Adrenal gland (tissue), 12 donors: ENCODE data around the gene FAM131A. TPM values are rescaled to one million over a fixed set of nuclear protein-coding genes. Genes with fewer than 3 reads are reported as not detected.

Source experiments
- DNase-seq, 7 donors: peaks; one replicate each; pipeline ENCODE4 v3.0.0-alpha.2; 2019 to 2020
- H3K27ac ChIP-seq, 5 donors: fragments of 200-600 bp; sonication (generic) in 4 of 5; 1 replicate in 3 of 5; 2 replicates in 2 of 5; pipeline versions ENCODE4 v1.5.1 to v1.8.0; 2016 to 2020; ENCODE audit warnings: mild to moderate bottlenecking in 1 of 5
- H3K27me3 ChIP-seq: fragments of 200-600 bp; 2 replicates; pipeline ENCODE4 v1.8.0; 2021
- H3K36me3 ChIP-seq, 2 donors: fragments of 200-600 bp; replicated peaks in 1 of 2; 1 replicate in 1 of 2; 2 replicates in 1 of 2; pipeline versions ENCODE4 v1.5.1 to v1.8.0; 2018 to 2022
- H3K4me1 ChIP-seq, 2 donors: fragments of 200-600 bp; replicated peaks in 1 of 2; 1 replicate in 1 of 2; 2 replicates in 1 of 2; pipeline versions ENCODE4 v1.5.1 to v1.8.0; 2018 to 2021
- H3K4me3 ChIP-seq, 4 donors: fragments of 200-600 bp; sonication (generic) in 3 of 4; one replicate each; pipeline ENCODE4 v1.5.1; 2016 to 2018
- H3K9me3 ChIP-seq, 3 donors: fragments of 200-600 bp; sonication (generic) in 1 of 3; replicated peaks in 1 of 3; 1 replicate in 2 of 3; 2 replicates in 1 of 3; pipeline versions ENCODE4 v1.5.1 to v1.8.0; 2016 to 2021
- POLR2A ChIP-seq, 2 donors: fragments of 450-650 bp; IDR thresholded peaks; one replicate each; pipeline ENCODE4 v1.6.1; 2017; ENCODE audit warnings: antibody characterized with exemption in 2 of 2, mild to moderate bottlenecking in 2 of 2, moderate library complexity in 1 of 2
- WGBS, 4 donors: extraction: QIAGEN DNeasy Blood & Tissue Kit in 2 of 4; methylation state at CpG; one replicate each; pipeline versions ENCODE4 v1.1.5 to v1.1.7; 2013 to 2017; 5-methylcytosine and 5-hydroxymethylcytosine counted together
- intact Hi-C, 2 donors: fragments of 100-400 bp; cut with DNase I; formaldehyde crosslinking; loops; one replicate each; pipeline versions ENCODE4 v1.14.1 to v1.15.0; 2022 to 2023
- polyA plus RNA-seq, 3 donors: library from polyadenylated mRNA; stranded (reverse); fragments of 200-250 nt in 2 of 3; fragments of 350-450 nt in 1 of 3; fragmentation: Illumina TruSeq in 1 of 3; extraction: RNeasy Lipid Tissue Mini Kit (QIAGEN cat#74804) in 1 of 3; gene quantifications; one replicate each; pipeline ENCODE4 v1.2.3, GENCODE V29; 2013 to 2014
- total RNA-seq, 9 donors: library from RNA; depleted of rRNA in 4 of 9; stranded (reverse); fragments of >200 nt in 4 of 9; fragments of 120-200 nt in 1 of 9; fragmentation: NEBNext Ultra II Directional in 1 of 9; extraction: Animal tissue kit (Norgen Biotek cat#: 25700) in 1 of 9; gene quantifications; one replicate each; pipeline versions ENCODE4 v1.1.0 to v1.2.4, GENCODE V29; 2013 to 2023
- TF ChIP-seq, protein P1 (sequence below), 6 experiments: fragments of 450-650 bp in 4 of 6; fragments of 200-600 bp in 2 of 6; sonication (generic) in 1 of 6; IDR thresholded peaks; 1 replicate in 5 of 6; 2 replicates in 1 of 6; pipeline versions ENCODE4 v1.5.1 to v1.8.0; 2016 to 2021; ENCODE audit warnings: antibody characterized with exemption in 6 of 6, mild to moderate bottlenecking in 2 of 6, moderate library complexity in 1 of 6
- donor health status: healthy with polysubstance abuse.
- donor health status: Bipolar disorder and iron deficiency.
- donor health status: DM: yes; HTN: yes; CAD: no.
- donor health status: DM: no; HTN: no; CAD: no.
- donor health status: DM: no; HTN: no; CAD: no.
- donor health status: DM: yes; HTN: yes; CAD: no.

FAM131A gene
- total and polyA plus RNA-seq, 12 donors: 13.3 to 43.0 (median 33.7) TPM

GRCh38 chr3:184291044-184291737 lies 46.2 kb upstream of the FAM131A start:
- H3K4me3 ChIP-seq: no peak overlapping the region
- H3K27ac ChIP-seq: no peak overlapping the region
- H3K27me3 ChIP-seq: no peaks in the 10 kb centered on the region
- no peak for DNase-seq
- no peaks in the 10 kb centered on the region for H3K4me1 ChIP-seq
- intact Hi-C loops: loop anchor here in 1 of 2 donors (5.0 kb wide), 1 partner anchor 394 kb away; no protein-coding TSS in a partner anchor
- H3K36me3 ChIP-seq: no peaks in the 10 kb centered on the region
- TF ChIP-seq POLR2A (IDR thresholded peaks at IDR 0.05): no peak
- TF ChIP-seq, protein P1, sequence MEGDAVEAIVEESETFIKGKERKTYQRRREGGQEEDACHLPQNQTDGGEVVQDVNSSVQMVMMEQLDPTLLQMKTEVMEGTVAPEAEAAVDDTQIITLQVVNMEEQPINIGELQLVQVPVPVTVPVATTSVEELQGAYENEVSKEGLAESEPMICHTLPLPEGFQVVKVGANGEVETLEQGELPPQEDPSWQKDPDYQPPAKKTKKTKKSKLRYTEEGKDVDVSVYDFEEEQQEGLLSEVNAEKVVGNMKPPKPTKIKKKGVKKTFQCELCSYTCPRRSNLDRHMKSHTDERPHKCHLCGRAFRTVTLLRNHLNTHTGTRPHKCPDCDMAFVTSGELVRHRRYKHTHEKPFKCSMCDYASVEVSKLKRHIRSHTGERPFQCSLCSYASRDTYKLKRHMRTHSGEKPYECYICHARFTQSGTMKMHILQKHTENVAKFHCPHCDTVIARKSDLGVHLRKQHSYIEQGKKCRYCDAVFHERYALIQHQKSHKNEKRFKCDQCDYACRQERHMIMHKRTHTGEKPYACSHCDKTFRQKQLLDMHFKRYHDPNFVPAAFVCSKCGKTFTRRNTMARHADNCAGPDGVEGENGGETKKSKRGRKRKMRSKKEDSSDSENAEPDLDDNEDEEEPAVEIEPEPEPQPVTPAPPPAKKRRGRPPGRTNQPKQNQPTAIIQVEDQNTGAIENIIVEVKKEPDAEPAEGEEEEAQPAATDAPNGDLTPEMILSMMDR (IDR thresholded peaks at IDR 0.05): no peak
- no peaks in the 10 kb centered on the region for H3K9me3 ChIP-seq
- WGBS, 4 donors: 79 to 87% (median 84%) methylated on average over 15 to 22 of the region's 22 CpGs

- Histone ChIP-seq H3K27ac (no peak overlapping the region), H3K4me1 (no peaks in the 10 kb centered on the region), H3K36me3 (no peaks in the 10 kb centered on the region), H3K4me3 (no peak overlapping the region), H3K27me3 (no peaks in the 10 kb centered on the region), H3K9me3 (no peaks in the 10 kb centered on the region)
- 79 to 94% (median 86%) methylated on average over 7 to 21 of the region's 21 CpGs for WGBS, 4 donors
- intact Hi-C loops: loop anchor here in 1 of 2 donors (5.0 kb wide), 1 partner anchor 395 kb away; no protein-coding TSS in a partner anchor
- no peak for DNase-seq
- TF ChIP-seq, protein P1 (IDR thresholded peaks at IDR 0.05): no peak
- TF ChIP-seq POLR2A (IDR thresholded peaks at IDR 0.05): no peak
These were observed 45.5 kb upstream of the FAM131A start for GRCh38 chr3:184291738-184292445.

DNA sequence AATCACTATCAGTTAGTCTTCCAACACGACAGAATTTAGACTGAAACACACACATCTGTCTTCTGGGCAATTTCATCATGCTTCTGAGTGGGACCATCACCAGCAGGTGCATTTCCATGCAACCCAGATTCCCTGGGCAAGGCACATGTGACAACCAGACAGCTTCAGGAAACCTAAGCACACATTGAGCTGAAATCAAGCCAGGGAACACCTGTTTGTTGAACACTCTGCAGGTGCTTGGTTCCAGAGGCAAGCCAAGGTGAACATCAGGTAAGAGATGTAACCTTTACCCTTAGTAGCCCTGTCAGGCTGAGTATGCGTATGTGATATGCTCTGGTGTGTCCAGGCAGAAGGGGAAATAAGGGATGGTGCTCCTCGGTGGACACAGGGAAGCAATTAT lies 41.6 kb upstream of the FAM131A start:
- Histone ChIP-seq H3K4me3 (no peak overlapping the region), H3K27me3 (no peaks in the 10 kb centered on the region), H3K9me3 (no peaks in the 10 kb centered on the region), H3K27ac (no peak overlapping the region), H3K36me3 (peaks cover 0 to 7% of the 10 kb centered on the region in 2 donors), H3K4me1 (peaks cover 4 to 12% of the 10 kb centered on the region in 2 donors)
- 54 to 66% (median 62%) methylated on average over 3 of the region's 3 CpGs for WGBS, 4 donors
- intact Hi-C loops: no loop called here
- no peak for DNase-seq
- no peak for TF ChIP-seq POLR2A (IDR thresholded peaks at IDR 0.05)
- TF ChIP-seq, protein P1 (IDR thresholded peaks at IDR 0.05): no peak

DNA sequence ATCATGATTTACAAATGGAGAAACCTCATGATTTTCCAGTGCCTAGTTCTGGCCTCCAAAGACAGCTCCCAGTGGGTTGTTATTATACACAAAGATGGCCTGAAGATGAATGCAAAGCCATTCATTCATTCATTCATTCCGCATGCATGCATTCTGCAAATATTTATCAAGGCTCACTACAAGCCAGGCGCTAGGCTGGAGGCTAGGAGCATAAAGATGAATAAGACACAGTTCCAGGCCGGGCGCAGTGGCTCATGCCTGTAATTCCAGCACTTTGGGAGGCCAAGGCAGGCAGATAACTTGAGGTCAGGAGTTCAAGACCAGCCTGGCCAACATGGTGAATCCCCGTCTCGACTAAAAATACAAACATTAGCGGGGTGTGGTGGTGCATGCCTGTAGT lies 40.8 kb upstream of the FAM131A start:
- Histone ChIP-seq H3K27me3 (no peaks in the 10 kb centered on the region), H3K27ac (no peak overlapping the region), H3K36me3 (peaks cover 0 to 15% of the 10 kb centered on the region in 2 donors), H3K4me1 (peaks cover 4 to 12% of the 10 kb centered on the region in 2 donors), H3K9me3 (no peaks in the 10 kb centered on the region), H3K4me3 (no peak overlapping the region)
- 75 to 83% (median 78%) methylated on average over 7 of the region's 7 CpGs for WGBS, 4 donors
- intact Hi-C loops: no loop called here
- DNase-seq: no peak
- TF ChIP-seq, protein P1 (IDR thresholded peaks at IDR 0.05): no peak
- no peak for TF ChIP-seq POLR2A (IDR thresholded peaks at IDR 0.05)
